ENCODE results near the gene CHRNA4. TPM values are rescaled to one million over a fixed set of nuclear protein-coding genes. Genes with fewer than 3 reads are reported as not detected.

The CHRNA4 gene
- total and polyA plus RNA-seq, 9 of the 15 experiments (the other 6 are each of a cell fraction or from before 2014, with no cell fraction given): not detected

DNA sequence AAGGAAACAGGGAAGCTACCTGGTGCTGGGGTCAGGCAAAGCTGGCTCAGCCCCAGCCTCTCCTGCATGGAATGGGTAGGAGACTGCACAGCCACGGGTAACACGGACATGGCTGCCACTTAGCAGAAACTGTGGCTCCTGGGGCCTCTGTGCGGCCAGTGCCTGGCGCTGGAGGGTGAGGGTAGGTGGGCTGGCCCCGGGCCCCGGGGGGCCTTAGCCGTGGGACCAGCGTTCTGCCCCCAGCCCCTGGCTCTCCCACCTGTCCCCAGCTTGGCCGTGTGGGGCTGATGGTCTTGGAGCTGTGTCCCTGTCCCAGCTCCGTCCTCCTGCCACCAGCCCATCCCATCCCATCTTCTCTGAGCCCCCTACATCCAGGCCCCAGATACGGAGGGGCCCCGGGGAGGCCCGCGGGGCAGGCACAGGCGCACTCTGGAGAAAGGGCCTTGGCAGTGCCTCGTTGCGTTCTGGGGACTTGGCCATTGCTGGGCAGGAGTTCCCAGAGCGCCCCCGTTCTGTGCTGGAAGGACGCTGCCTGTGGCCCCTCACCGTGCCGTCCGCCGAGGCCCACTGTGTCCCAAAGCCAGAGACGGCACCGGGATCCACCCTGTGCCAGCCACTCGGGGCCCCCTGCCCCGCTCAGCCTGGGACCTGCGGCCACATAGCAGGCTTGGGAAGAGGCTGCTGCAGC is 12.2 kb downstream of the CHRNA4 start:
- intact Hi-C loops (cut with micrococcal nuclease): no loop called here
- Histone ChIP-seq H3K9me3 (replicated peaks; ENCODE audit: control insufficient read depth, insufficient read depth, low read depth, low read length) (no peaks in the 10 kb centered on the region), H3K27ac (ENCODE audit: extremely low read depth, low read depth, low read length) (no peak overlapping the region), H3K9ac (ENCODE audit: insufficient read depth in 1 of 2, low read depth in 2 of 2, low read length in 2 of 2) (no peak overlapping the region), H2AFZ (ENCODE audit: low read depth, low read length) (no peak overlapping the region), H3K79me2 (ENCODE audit: control insufficient read depth, insufficient read depth, low read length) (no peaks in the 10 kb centered on the region), H3K4me1 (replicated peaks in 1 of 2; ENCODE audit: control insufficient read depth in 2 of 2, insufficient read depth in 2 of 2, low read length in 2 of 2) (peaks cover 0 to 32% of the 10 kb centered on the region in 2 experiments; a peak in 2 of 5 replicates), H3K4me3 (no peak overlapping the region), H3K27me3 (ENCODE audit: control insufficient read depth in 2 of 2, insufficient read depth in 2 of 2, low read length in 2 of 2) (peaks cover 22 to 52% of the 10 kb centered on the region in 2 experiments; a peak in 4 of 5 replicates), H4K20me1 (replicated peaks; ENCODE audit: control insufficient read depth, insufficient read depth, low read length) (no peaks in the 10 kb centered on the region; the same call in 1 of the 2 replicates), H3K36me3 (ENCODE audit: control insufficient read depth, insufficient read depth, low read length) (no peaks in the 10 kb centered on the region), H3K4me2 (ENCODE audit: insufficient read depth, low read length) (no peak overlapping the region), H3K9me1 (ENCODE audit: control insufficient read depth, insufficient read depth, low read length) (no peaks in the 10 kb centered on the region)
- no peak for FAIRE-seq
- BruUV-seq (replicated peaks): no TSS peak
- ChIA-PET CTCF (ENCODE audit: low intra/inter-chr PET ratio) (no interaction called here), POLR2A (interaction anchor here (0.7 kb wide), 2 partner anchors 13 to 33 kb away, joined by 3 read pairs; no protein-coding TSS in a partner anchor)
- no peak for DNase-seq (ENCODE audit: extremely low read depth in 1 of 4, low spot score in 3 of 4)
- no peak for TF ChIP-seq DACH1 (IDR thresholded peaks at IDR 0.05; ENCODE audit: partially characterized antibody)
- TF ChIP-seq GABPB2 (CRISPR knock-in tag; conservative IDR thresholded peaks at IDR 0.05): no peak
- no peak for TF ChIP-seq ZNF354B (CRISPR knock-in tag; IDR thresholded peaks at IDR 0.05)
- no peak for TF ChIP-seq KDM2B (CRISPR knock-in tag; IDR thresholded peaks at IDR 0.05)
- TF ChIP-seq ZNF77 (CRISPR knock-in tag; IDR thresholded peaks at IDR 0.05): no peak
- no peak for TF ChIP-seq PRPF4 (IDR thresholded peaks at IDR 0.05; ENCODE audit: insufficient read depth, low read depth, low read length, poor library complexity, severe bottlenecking)
- no peak for TF ChIP-seq PURB (CRISPR knock-in tag; IDR thresholded peaks at IDR 0.05; ENCODE audit: low read depth)
- no peak for TF ChIP-seq BRD4 (IDR thresholded peaks at IDR 0.05)
- TF ChIP-seq PHB (CRISPR knock-in tag; IDR thresholded peaks at IDR 0.05): no peak
- ATAC-seq: no peak
- in situ Hi-C loops (cut with MboI): no loop called here
- 12% methylated on average over 24 of the region's 29 CpGs for WGBS (ENCODE audit: insufficient coverage, low coverage, missing lambda C conversion rate)

Data from K562 (cell line).